ENCODE results near the gene GAS1. TPM values are rescaled to one million over a fixed set of nuclear protein-coding genes. Genes with fewer than 3 reads are reported as not detected.

The GAS1 gene
- total RNA-seq, 1 experiment from 2014 or later: 57.5 TPM

GRCh38 chr9:86987900-86988299 is 40.6 kb upstream of the GAS1 start:
- Histone ChIP-seq H3K9me3 (ENCODE audit: low read depth, low read length, poor library complexity, severe bottlenecking) (no peaks in the 10 kb centered on the region), H3K27me3 (replicated peaks; ENCODE audit: insufficient read depth, low read depth, low read length, poor library complexity) (no peaks in the 10 kb centered on the region), H3K4me3 (ENCODE audit: low read depth, low read length, poor library complexity, severe bottlenecking) (no peak overlapping the region), H3K36me3 (ENCODE audit: insufficient read depth, low read length, poor library complexity, severe bottlenecking) (no peaks in the 10 kb centered on the region), H3K27ac (ENCODE audit: low read depth, low read length, poor library complexity, severe bottlenecking) (no peak overlapping the region), H3K4me1 (ENCODE audit: insufficient read depth, low read length, poor library complexity, severe bottlenecking) (peaks cover 20% of the 10 kb centered on the region)
- no peak for DNase-seq (ENCODE audit: low spot score)
- no TSS peak for BruUV-seq (replicated peaks)
- TF ChIP-seq EZH2 (IDR thresholded peaks at IDR 0.05; ENCODE audit: borderline replicate concordance, low read depth, low read length, poor library complexity, severe bottlenecking) (no peak), CTCF (conservative IDR thresholded peaks at IDR 0.05; ENCODE audit: low read depth, low read length) (no peak)
- intact Hi-C loops (cut with micrococcal nuclease; ENCODE audit: unreplicated experiment): no loop called here
- POLR2A ChIA-PET (ENCODE audit: low non-redundant PET): interaction anchor here (0.5 kb wide), 1 partner anchor 1533 kb away, joined by 4 read pairs; no protein-coding TSS in a partner anchor
- CTCF ChIA-PET: no interaction called here

GRCh38 chr9:86985132-86985647 is 37.9 kb upstream of the GAS1 start:
- H3K36me3 ChIP-seq (ENCODE audit: insufficient read depth, low read length, poor library complexity, severe bottlenecking): no peaks in the 10 kb centered on the region
- H3K4me3 ChIP-seq (ENCODE audit: low read depth, low read length, poor library complexity, severe bottlenecking): no peak overlapping the region
- ChIA-PET POLR2A (ENCODE audit: low non-redundant PET) (no interaction called here), CTCF (no interaction called here)
- TF ChIP-seq EZH2 (IDR thresholded peaks at IDR 0.05; ENCODE audit: borderline replicate concordance, low read depth, low read length, poor library complexity, severe bottlenecking): no peak
- no peak for TF ChIP-seq CTCF (conservative IDR thresholded peaks at IDR 0.05; ENCODE audit: low read depth, low read length)
- DNase-seq (ENCODE audit: low spot score): no peak
- peaks cover 19% of the 10 kb centered on the region for H3K4me1 ChIP-seq (ENCODE audit: insufficient read depth, low read length, poor library complexity, severe bottlenecking)
- H3K9me3 ChIP-seq (ENCODE audit: low read depth, low read length, poor library complexity, severe bottlenecking): no peaks in the 10 kb centered on the region
- no peaks in the 10 kb centered on the region for H3K27me3 ChIP-seq (replicated peaks; ENCODE audit: insufficient read depth, low read depth, low read length, poor library complexity)
- no TSS peak for BruUV-seq (replicated peaks)
- H3K27ac ChIP-seq (ENCODE audit: low read depth, low read length, poor library complexity, severe bottlenecking): no peak overlapping the region
- intact Hi-C loops (cut with micrococcal nuclease; ENCODE audit: unreplicated experiment): no loop called here

GRCh38 chr9:86983620-86984259 is 36.4 kb upstream of the GAS1 start:
- H3K4me1 ChIP-seq (ENCODE audit: insufficient read depth, low read length, poor library complexity, severe bottlenecking): peaks cover 22% of the 10 kb centered on the region
- no peaks in the 10 kb centered on the region for H3K27me3 ChIP-seq (replicated peaks; ENCODE audit: insufficient read depth, low read depth, low read length, poor library complexity)
- no peak overlapping the region for H3K4me3 ChIP-seq (ENCODE audit: low read depth, low read length, poor library complexity, severe bottlenecking)
- POLR2A ChIA-PET (ENCODE audit: low non-redundant PET): interaction anchor here (0.6 kb wide), 1 partner anchor 1326 kb away, joined by 3 read pairs; no protein-coding TSS in a partner anchor
- H3K36me3 ChIP-seq (ENCODE audit: insufficient read depth, low read length, poor library complexity, severe bottlenecking): no peaks in the 10 kb centered on the region
- H3K27ac ChIP-seq (ENCODE audit: low read depth, low read length, poor library complexity, severe bottlenecking): no peak overlapping the region
- no peak for DNase-seq (ENCODE audit: low spot score)
- TF ChIP-seq EZH2 (IDR thresholded peaks at IDR 0.05; ENCODE audit: borderline replicate concordance, low read depth, low read length, poor library complexity, severe bottlenecking): no peak
- no TSS peak for BruUV-seq (replicated peaks)
- H3K9me3 ChIP-seq (ENCODE audit: low read depth, low read length, poor library complexity, severe bottlenecking): no peaks in the 10 kb centered on the region
- CTCF ChIA-PET: no interaction called here
- intact Hi-C loops (cut with micrococcal nuclease; ENCODE audit: unreplicated experiment): no loop called here

GRCh38 chr9:86983249-86983619 is 35.9 kb upstream of the GAS1 start:
- no peak for DNase-seq (ENCODE audit: low spot score)
- peaks cover 26% of the 10 kb centered on the region for H3K4me1 ChIP-seq (ENCODE audit: insufficient read depth, low read length, poor library complexity, severe bottlenecking)
- intact Hi-C loops (cut with micrococcal nuclease; ENCODE audit: unreplicated experiment): no loop called here
- TF ChIP-seq EZH2 (IDR thresholded peaks at IDR 0.05; ENCODE audit: borderline replicate concordance, low read depth, low read length, poor library complexity, severe bottlenecking): no peak
- TF ChIP-seq CTCF (conservative IDR thresholded peaks at IDR 0.05; ENCODE audit: low read depth, low read length): no peak
- H3K27me3 ChIP-seq (replicated peaks; ENCODE audit: insufficient read depth, low read depth, low read length, poor library complexity): no peaks in the 10 kb centered on the region
- no peak overlapping the region for H3K27ac ChIP-seq (ENCODE audit: low read depth, low read length, poor library complexity, severe bottlenecking)
- no peaks in the 10 kb centered on the region for H3K36me3 ChIP-seq (ENCODE audit: insufficient read depth, low read length, poor library complexity, severe bottlenecking)
- BruUV-seq (replicated peaks): no TSS peak
- ChIA-PET CTCF (no interaction called here), POLR2A (ENCODE audit: low non-redundant PET) (no interaction called here)
- H3K9me3 ChIP-seq (ENCODE audit: low read depth, low read length, poor library complexity, severe bottlenecking): no peaks in the 10 kb centered on the region
- H3K4me3 ChIP-seq (ENCODE audit: low read depth, low read length, poor library complexity, severe bottlenecking): no peak overlapping the region
